Measurements from ENCODE around the gene RRAS.

Gene RRAS

GRCh38 chr19:49592486-49593232 is 47.3 kb downstream of the RRAS start:
- Histone ChIP-seq H3K27ac (peak overlapping the region; percentile 82), H3K4me3 (ENCODE audit: low read depth in 1 of 2, low read length in 1 of 2) (peak overlapping the region; percentile 76 to 88), H3K36me3 (peaks cover 36% of the 10 kb centered on the region), H3K27me3 (no peaks in the 10 kb centered on the region), H3K9me3 (no peaks in the 10 kb centered on the region), H3K4me1 (ENCODE audit: control insufficient read depth in 1 of 2, insufficient read depth in 1 of 2, low read depth in 1 of 2, low read length in 1 of 2) (peaks cover 27 to 32% of the 10 kb centered on the region in 2 experiments)
- TF ChIP-seq CTCF (IDR thresholded peaks at IDR 0.05): no peak

- peak overlapping the region; percentile 82 for H3K27ac ChIP-seq
- no peaks in the 10 kb centered on the region for H3K27me3 ChIP-seq
- no peak for TF ChIP-seq CTCF (IDR thresholded peaks at IDR 0.05)
- H3K9me3 ChIP-seq: no peaks in the 10 kb centered on the region
- H3K4me3 ChIP-seq (ENCODE audit: low read depth in 1 of 2, low read length in 1 of 2): peak overlapping the region; percentile 76 to 88
- H3K4me1 ChIP-seq (ENCODE audit: control insufficient read depth in 1 of 2, insufficient read depth in 1 of 2, low read depth in 1 of 2, low read length in 1 of 2): peaks cover 27 to 32% of the 10 kb centered on the region in 2 experiments
- peaks cover 29% of the 10 kb centered on the region for H3K36me3 ChIP-seq
Measured at GRCh38 chr19:49591731-49592485, 48.0 kb downstream of the RRAS start.

GRCh38 chr19:49590971-49591730 is 48.8 kb downstream of the RRAS start, which contains the start of gene PRR12:
TSS of gene PRR12 (plus strand) at chr19:49591182. CDS start at chr19:49591655, 473 bp downstream.
- Histone ChIP-seq H3K27me3 (no peaks in the 10 kb centered on the region), H3K4me3 (ENCODE audit: low read depth in 1 of 2, low read length in 1 of 2) (peak within 1 kb of the TSS; percentile 76 to 88), H3K9me3 (no peaks in the 10 kb centered on the region), H3K27ac (peak within 1 kb of the TSS; percentile 82), H3K4me1 (ENCODE audit: control insufficient read depth in 1 of 2, insufficient read depth in 1 of 2, low read depth in 1 of 2, low read length in 1 of 2) (peaks cover 27 to 32% of the 10 kb centered on the region in 2 experiments), H3K36me3 (peaks cover 21% of the 10 kb centered on the region)
- no peak for TF ChIP-seq CTCF (IDR thresholded peaks at IDR 0.05)

- no peaks in the 10 kb centered on the region for H3K9me3 ChIP-seq
- H3K4me3 ChIP-seq (ENCODE audit: low read depth in 1 of 2, low read length in 1 of 2): peak overlapping the region; percentile 76 to 88
- no peaks in the 10 kb centered on the region for H3K27me3 ChIP-seq
- TF ChIP-seq CTCF (IDR thresholded peaks at IDR 0.05): peak; percentile 11
- H3K36me3 ChIP-seq: peaks cover 13% of the 10 kb centered on the region
- peak overlapping the region; percentile 82 for H3K27ac ChIP-seq
- peaks cover 27 to 32% of the 10 kb centered on the region in 2 experiments for H3K4me1 ChIP-seq (ENCODE audit: control insufficient read depth in 1 of 2, insufficient read depth in 1 of 2, low read depth in 1 of 2, low read length in 1 of 2)
Measured at GRCh38 chr19:49590071-49590970, 49.6 kb downstream of the RRAS start.

Measured in neutrophil (primary cell).